Activated T-cell treated with anti-CD3 and anti-CD28 coated beads for 24 hours (primary cell): ENCODE data around the gene IGLL1.
"Not testable (repeated sequence)": the region's sequence is repeated elsewhere in the genome, so short reads cannot be mapped to it uniquely, and the experiment has no call there.

ENCODE experiments used
- DNase-seq: peaks from one replicate; pipeline ENCODE4 v3.0.0-alpha.2; 2020; ENCODE audit warnings: low read depth

The IGLL1 gene

DNA sequence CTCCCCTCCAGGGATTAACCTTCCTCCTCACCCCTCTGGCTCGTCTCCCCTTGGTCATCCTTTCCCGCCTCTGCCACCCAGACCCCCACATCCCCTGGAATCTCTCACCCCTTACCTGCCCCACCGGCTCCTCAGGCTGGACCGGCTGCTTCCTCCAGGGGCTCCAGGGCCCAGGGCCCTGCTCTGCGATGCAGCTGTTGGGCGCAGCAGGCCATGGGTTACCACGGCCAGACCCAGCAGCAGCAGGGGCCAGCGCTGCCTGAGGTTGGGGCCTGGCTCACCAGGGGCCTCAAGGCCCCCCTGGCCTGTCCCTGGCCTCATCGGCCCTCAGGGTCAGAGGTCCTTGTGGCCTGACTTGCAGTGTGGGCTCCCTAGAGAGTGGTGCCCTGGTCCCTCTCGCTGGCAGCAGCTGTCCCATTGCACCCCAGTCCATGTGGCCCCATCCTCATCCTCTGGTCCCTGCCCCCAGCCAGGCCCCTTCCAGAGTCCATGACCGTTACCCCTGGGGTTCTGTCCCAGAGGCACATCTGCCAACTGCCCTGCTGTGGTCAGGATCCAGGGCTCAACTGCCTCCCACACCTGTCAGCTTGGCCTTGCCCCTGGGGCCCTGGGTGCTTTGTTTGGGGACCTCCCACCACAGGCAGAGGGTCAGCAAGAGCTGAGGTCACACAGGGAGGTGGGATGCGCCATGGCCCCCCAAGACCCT is at the start of gene IGLL1:
Gene IGLL1 (minus strand): TSS at position 421 of the 706 bp plus-strand sequence. CDS start 100 bp downstream, at position 321.
- no peak for DNase-seq

DNA sequence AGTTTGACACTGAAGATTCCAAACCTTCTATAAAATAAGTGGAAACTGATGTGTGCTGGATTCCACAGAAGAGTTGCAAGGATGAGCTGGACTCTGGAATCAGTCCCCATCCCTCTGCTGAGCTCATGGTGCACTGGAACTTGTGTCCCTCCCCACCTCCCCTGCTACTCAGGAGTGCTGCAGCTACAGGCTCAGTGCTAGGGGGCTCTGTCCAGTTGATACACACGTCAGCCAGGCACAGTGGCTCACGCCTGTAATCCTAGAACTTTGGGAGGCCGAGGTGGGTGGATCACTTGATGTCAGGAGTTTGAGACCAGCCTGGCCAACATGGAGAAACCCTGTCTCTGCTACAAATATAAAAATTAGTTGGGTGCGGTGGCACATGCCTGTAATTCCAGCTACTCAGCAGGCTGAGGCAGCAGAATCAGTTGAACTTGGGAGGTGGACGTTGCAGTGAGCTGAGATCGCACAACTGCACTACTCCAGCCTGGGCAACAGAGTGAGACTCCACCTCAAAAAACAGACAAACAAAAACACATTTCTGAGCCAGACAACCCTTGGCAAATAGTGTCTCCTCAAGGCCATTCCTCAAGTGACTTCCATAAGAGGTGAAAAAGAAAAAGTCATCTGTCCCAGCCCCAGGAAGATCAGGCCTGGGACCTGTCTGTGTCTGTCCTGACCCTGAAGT is 48.1 kb upstream of the IGLL1 start:
- not testable (repeated sequence) for DNase-seq

DNA sequence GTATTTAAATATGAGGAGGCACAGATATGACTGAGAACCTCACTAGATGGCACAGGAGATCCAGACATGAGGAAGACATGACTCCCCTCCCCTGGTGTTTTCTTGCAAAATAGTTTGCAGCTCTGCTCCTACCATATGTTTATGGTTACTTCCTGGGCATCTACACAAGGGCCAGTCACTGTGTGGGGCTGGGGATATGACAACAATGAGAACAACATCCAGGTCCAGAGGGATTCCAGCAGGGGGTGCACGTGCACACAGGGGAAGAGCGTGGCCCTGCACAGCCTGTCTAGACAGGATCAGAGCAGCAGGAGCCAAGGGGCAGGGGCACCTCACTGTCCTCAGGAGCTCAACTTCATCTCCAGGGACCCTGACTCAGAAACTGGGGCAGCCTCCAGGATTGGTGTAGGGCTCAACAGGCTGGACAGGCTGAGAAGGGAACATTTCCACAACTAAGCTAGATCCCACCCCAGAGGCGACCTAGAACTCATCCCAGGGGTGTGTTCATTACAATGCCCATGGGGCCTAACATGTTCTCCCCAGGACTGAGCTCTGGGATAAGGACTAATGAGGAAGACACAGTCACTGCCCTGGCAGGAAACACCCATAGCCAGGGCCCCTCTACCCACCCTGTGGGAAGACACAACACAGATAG is 47.4 kb upstream of the IGLL1 start:
- DNase-seq = peak; percentile 46

DNA sequence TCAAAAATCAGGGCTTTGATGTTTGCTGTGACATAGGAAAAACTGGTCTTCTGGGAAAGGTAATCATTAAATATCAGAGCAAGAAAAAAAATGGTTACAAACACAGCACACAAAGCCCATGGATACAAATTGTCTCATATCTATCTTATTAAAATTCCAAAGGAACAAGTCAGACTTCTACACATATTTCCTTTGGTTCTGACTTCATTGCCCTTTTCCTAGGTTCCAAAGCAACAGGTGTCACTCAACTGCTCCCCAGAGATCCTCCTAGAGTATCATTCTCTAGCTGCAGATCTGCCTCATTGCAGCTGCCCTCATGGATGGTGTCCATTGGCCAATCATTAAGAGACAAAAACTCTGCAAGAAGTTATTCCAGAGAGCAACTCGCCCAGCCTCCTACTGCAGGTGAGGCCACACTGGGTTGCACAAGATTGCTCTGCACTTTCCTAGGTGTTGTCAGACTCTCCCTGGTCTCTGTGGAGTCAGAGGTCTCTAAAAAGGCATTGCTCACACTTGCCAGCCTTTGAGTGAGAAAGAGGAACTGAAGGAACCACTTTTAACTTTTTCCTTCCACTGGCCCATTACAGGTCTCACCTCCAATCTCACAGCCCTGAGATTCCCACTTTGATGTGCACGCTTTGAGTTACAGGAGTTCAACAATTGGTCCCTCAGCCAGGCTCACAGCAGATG is 46.3 kb upstream of the IGLL1 start:
- no peak for DNase-seq

DNA sequence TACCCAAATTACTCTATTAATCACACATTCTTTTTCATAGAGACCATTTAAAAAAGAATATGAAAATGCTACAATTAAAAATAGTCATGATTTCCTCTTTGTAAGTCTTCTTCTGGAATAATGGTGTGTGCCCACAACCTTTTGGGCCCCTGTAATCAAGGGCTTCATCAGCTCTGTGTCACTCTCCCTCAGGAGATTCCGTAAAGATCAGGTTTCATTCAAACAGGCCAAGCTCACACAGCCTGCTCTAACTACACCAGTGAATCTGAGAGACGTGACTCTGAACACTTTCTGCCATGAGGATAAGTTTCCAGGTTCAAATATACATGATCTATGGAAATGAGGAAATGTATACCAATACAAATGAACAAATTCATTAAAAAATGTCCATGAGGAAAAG is 42.5 kb upstream of the IGLL1 start:
- DNase-seq = no peak

DNA sequence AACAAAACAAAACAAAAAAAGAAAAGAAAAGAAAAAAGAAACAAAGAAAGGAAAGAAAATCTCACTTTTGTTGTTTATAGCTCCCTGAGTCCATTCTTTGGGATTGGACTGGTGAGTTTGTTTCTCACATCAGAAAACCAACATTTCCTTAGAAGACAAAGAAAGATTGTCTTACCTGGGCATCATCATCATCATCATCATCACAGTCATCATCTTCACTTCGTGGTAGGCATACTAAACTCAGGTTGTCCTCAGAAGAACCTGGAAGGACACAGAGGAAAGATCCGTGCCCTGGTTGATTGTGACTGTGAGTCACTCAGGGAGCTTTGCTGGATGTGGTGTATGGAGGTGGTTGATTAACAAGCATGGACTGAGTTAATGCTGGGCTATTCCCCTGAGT is 41.8 kb upstream of the IGLL1 start:
- DNase-seq = not testable (repeated sequence)

DNA sequence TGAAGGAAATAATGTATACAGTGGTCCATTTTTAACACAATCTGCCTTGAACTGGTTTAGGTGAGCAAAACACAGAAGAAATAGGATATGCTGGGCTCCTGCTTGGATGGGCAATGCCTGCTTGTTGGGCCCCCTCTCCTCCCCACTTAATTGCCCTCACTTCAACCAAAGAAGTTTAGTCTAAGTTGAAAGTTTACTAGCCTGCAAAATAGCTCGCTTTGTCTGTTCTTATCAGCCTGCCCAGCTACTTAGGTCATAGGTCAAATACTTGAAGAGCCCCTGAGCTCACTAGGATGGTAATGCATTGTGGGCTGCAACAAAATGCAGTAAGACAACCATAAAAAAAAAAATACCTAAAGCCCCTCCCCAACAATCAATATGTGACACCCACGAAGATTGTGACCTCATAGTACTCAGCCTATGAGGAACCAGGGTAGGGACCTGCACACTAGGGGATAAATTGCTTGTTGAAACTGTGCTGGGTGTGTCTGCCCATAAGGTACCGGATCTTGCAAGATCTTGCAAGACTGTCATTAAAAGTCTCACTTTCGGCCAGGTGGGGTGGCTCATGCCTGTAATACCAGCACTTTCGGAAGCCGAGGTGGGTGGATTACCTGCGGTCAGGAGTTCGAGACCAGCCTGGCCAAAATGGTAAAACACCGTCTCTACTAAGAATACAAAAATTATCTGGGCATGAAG is 41.1 kb upstream of the IGLL1 start:
- no peak for DNase-seq

DNA sequence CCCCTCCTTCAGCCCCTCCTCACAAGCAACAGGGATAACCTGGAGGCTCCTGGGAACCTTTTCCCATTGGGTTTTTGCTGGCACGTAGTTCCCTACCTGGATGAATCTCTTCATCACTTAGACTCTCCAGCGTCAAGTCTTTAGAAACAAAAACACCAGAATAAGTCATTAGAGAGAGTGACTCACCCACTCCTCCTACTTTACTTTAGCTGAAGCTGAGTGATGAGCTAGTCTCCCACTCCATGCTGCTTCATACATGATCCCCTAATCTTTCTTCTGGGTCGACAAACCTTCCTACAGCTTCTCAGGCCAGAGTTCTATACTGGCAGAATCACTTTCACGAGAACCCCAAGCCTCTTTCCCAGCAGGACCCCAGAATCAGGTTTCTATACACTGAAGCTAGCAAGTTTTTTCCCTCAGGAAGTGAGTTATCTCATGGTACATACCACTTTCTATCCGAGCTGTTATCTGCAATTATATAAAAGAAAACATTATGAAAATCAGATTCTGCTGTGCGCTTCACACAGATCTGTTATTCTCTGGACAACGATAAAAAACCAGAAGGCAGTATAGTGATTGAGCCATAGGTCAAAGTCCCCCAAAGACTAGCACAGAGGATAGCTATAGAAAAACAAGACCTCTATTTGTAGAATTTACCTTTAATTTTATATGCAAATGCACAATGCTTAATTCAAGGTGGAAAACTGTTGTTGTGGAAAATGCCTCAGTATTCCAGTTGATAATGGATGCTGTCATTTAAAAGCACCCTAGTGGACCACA is 33.3 kb upstream of the IGLL1 start:
- no peak for DNase-seq

DNA sequence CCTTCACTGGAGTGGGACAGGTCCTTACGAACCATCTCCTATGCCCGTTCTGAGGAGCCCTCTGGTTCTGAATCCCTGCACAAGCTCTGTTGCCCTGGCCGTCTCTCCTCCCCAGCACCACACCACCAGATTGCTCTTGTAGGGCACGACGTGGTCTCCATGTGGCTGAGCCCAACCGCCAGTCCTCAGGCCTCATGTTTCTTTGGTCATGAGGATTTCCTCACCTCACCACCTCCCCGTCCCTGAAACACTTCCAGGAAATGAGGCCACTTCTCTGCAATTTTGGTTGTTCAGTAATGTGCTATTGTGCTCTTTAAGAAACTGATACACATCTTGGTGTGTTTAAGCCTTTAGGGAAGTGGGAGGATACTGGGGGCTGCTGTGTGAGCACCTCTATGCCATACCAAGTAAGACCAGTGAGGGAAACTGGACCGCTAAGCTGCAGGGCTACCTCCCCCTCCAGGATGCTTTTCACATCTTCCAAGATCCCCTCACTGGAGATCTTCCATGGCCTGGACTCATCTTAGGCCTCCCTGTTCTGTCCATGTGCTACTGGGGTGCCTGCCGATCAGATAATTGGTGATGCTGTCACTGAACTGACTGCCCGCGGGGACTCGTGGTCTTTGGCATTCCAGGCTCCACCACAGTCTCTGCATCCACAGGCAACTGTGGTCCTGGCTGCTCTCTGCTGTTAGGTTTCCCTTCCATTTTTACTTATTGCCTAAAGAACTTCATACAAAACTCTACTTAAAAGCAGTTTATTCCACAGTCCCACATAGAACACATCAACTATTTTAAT is 30.1 kb upstream of the IGLL1 start:
- no peak for DNase-seq

DNA sequence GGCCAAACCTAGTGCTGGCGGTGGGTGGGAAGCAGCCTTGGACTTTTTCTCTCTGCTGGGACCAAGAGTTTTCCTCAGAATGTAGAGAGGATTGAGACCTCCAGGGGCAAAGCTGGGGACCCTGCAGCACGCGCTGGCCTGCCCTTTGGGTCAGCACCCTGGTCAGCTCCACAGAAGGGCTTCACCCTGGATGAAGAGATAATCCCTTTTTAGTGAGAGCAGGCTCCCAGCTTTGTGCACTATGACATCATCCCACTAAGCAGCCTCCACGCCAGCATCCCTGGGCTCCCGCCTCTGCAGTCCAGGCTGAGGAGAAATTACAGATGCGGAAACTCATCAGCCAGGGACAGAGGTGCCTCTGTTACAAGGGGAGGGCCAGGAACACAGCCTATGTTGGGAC is 28.5 kb upstream of the IGLL1 start:
- no peak for DNase-seq

DNA sequence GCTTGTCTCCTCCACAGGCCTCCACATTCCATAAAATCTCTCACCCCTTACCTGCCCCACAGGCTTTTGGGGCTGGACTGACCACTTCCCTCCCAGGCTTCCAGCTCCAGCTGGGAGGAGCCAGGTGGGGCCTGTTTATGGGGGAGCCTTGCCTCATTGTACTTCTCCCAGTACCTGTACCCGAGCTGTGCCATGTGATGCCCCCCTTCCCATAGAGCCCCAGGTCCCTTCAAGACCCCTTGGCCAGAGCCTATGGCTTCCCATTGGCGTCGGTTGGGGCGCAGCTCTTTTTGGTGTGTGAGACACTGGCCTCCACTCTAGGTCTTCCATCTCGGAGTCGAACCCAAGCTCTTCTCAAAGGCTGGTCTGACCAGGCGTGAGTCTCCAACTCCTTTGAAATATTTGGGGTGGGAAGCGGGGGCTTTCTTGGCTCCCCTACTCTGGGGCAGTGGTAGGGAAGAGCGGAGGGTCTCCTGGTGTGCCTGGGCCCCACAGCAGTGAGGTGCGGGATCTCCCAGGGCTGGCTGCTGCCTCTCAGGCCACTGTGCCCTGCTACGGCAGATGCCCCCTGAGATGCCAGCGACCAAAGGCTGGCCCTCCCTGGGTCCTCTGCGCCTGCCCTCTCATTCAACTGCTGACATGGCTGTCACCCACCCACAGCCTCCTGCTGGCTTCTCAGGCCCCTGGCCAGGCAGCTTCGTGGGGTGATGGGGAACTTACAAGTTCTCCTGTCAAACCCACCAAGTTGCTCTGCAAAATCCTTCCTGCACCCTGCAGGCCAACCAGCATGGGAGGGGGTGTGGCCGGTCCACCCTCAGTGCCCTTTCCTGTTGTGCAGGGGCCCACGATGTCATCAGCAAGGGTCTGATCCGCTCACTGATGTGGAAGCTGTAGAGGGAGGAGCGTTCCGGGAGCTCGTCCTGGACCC is 26.4 kb upstream of the IGLL1 start:
- no peak for DNase-seq

DNA sequence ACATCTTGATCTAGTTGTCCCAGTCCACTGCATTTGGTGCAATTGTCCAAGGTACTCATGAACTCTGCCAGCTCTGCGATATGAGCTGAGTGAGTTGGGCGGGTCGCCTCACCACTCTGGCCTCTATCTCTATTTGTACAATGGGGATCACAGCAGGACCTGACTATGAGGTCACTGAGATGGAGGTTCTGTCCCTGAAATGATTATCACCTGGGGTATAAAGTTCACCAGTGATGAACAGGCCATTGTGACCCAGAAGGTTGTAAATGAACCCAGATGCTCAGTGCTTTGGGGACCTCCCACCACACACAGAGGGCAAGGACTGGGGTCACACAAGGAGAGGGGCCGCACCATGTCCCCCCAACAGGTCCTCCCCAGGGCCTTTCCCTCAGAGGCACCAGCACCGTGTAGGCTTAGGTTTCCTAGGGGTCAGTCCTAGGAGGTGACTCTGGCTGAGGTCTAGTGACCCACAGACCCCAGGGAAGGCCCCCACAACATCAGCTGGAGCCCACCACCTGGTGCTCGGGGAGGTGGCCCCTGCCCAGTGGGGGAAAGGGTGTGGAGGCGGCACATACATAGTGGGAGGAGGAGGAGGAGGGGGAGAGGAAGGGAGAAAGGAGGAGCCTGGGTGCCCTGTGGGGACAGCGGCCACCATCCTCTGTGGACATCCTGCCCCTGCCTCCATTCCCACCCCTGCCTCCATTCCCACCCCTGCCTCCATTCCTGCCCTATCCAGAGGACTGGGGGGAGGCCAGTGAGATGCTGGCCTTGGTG is 25.0 kb upstream of the IGLL1 start:
- DNase-seq = no peak

DNA sequence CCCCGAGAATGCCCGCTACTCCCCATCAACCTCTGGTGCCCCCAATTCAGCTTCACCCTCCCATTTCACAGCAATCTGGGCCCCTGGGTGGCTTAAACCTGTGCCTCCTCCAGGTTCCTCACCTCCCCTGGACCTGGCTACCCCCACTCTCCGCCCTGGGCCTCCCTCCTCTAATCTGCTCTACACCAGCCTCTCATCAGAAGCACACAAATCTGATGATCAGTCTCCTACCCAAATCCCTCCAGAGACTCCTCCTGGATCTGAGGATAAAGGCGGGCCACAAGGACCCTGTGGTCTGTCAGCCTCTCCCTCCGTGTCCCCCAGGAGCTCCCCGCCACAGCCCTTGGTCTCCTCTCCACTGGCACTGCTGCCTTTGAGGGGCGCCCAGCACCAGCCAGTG is 23.2 kb upstream of the IGLL1 start:
- DNase-seq = no peak

DNA sequence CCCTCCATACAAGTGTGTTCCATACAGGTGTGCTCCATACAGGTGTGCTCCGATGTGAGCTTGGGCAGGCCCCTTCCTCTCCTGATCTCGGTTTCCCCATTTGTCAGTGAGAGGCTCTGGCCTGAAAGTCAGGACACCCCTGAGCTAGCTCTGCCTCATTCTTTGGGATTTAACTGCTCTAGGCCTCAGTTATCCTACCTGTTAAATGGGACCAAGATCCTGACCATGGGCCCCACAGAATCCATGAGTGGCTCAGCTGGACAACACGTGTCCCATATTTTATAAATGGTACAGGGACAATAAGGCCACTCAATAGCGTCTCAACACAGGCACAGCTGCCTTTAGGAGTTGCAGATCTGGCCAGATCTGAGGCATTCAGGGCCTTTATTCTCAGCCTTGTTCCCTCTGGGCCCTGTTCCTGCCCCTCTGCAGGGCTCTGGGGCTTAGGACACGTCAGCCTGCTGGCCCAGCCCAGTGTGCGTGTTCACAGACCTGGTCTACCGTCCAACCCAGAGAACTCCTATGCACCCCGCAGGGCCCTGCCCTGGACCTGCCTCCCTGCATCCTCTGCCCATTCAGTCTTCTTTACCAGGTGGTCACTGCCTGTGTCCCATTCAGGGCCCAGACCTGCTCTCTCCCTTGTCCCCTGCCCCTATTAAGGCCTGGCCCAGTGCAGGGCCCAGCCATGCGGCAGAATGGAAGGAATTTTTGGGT is 18.9 kb upstream of the IGLL1 start:
- no peak for DNase-seq

DNA sequence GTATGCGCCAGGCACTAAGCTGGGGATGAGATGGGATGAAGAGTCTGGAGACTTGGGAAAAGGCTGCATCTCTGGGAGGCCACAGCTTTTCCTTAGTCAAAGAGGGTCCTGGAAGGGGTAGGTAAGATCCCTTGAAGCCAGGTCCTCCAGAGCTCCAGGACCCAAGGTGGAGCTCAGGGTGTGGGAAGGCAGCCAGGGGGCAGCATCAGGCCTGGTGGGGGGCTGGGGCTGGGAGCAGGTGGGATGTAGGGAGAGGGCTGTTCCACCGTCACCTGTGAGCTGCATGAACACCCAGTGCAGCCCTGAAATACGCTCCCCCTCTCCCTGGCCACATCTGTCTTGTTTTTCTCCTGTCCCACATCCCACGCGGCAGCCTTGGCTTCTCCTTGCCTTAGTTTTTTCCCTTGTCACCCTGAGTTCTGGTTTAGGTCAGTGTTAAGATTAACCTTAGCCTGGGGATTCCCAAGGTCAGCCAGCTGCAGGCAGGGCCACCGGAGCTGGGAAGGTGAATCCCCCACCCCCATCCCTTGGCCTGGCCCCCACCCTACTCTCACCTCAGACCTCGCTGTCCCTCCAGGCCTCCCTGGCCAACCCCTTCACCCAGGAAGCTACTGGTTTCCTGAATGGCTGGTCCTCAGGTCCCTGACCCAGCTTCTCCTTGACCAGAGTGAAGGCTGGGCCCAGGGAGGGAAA is 17.6 kb upstream of the IGLL1 start:
- DNase-seq = not testable (repeated sequence)

DNA sequence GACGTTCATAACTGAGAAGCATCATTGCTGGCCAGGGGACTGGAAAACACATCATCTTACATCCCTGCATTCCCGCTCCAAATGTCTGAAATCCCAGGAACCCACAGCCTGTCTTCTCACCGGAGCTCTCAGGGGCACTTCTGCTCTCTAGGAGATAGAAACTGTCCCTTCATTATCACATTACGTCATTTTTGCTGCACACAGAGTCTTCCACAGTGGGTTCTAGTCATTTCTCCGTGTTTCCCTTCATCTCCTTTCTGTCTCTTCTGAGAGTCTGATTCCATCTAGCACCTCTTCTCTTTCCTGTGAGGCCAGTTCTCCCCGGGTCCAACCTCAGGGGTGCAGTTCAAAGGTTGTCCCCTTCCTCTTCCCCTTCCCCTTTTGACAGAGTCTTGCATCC is 15.8 kb upstream of the IGLL1 start:
- not testable (repeated sequence) for DNase-seq

DNA sequence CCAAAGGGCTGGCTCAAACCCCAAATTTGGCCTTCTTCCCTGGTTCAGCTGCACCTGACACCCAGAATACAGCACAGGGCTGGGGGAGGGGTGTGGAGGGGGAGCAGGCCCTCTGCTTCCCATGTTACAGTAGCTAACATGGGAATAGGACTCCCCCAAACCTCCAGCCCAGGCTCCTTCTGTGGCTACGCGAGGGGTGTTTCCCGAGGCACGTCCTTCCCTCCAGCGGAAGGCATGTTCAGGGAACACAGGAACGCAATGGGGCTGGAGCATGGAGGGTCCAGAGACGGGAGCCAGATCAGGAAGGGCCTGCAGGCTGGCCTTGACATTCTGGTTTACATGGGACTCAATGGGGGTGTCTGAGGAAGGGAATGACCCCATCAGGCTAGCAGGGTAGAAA is 11.8 kb upstream of the IGLL1 start:
- DNase-seq = no peak
